DOHH2 (cell line): ENCODE results near the gene CLRN3.

Experiments
- H3F3A ChIP-seq: fragments of 200-600 bp; sonication (generic), shearing (Covaris generic); 2 replicates; pipeline ENCODE4 v1.6.0; 2016; ENCODE audit warnings: antibody characterized with exemption, mild to moderate bottlenecking; ENCODE audit not compliant: control insufficient read depth, insufficient read depth
- H3K27ac ChIP-seq: fragments of 200-600 bp; sonication (generic); 2 replicates; pipeline ENCODE4 v1.5.1; 2014; ENCODE audit warnings: low read depth, mild to moderate bottlenecking, low read length, moderate library complexity
- H3K27me3 ChIP-seq: fragments of 200-600 bp; sonication (generic); 2 replicates; pipeline ENCODE4 v1.6.1; 2014; ENCODE audit warnings: mild to moderate bottlenecking, low read length, mixed read lengths; ENCODE audit not compliant: control insufficient read depth
- H3K36me3 ChIP-seq: fragments of 200-600 bp; sonication (generic); 2 replicates; pipeline ENCODE4 v1.6.1; 2014; ENCODE audit warnings: mild to moderate bottlenecking, low read length, moderate library complexity, mixed read lengths; ENCODE audit not compliant: control insufficient read depth
- H3K4me1 ChIP-seq: fragments of 200-600 bp; sonication (generic); 2 replicates; pipeline ENCODE4 v1.6.1; 2014; ENCODE audit warnings: mild to moderate bottlenecking, low read length, mixed read lengths; ENCODE audit not compliant: control insufficient read depth
- H3K4me2 ChIP-seq: fragments of 200-600 bp; sonication (generic); 2 replicates; pipeline ENCODE4 v1.6.0; 2014; ENCODE audit warnings: mild to moderate bottlenecking, low read length, moderate library complexity
- H3K4me3 ChIP-seq: fragments of 200-600 bp; sonication (generic); 2 replicates; pipeline ENCODE4 v1.5.1; 2014; ENCODE audit warnings: mild to moderate bottlenecking, low read length, mixed read lengths
- H3K79me2 ChIP-seq: fragments of 200-600 bp; sonication (generic); 2 replicates; pipeline ENCODE4 v1.6.1; 2014; ENCODE audit warnings: mild to moderate bottlenecking, low read length, mixed read lengths; ENCODE audit not compliant: control insufficient read depth
- H3K9me2 ChIP-seq: fragments of 200-600 bp; sonication (generic); replicated peaks from 2 replicates; pipeline ENCODE4 v1.6.1; 2014; ENCODE audit warnings: mild to moderate bottlenecking, low read length, mixed read lengths; ENCODE audit not compliant: control insufficient read depth
- H3K9me3 ChIP-seq: fragments of 200-600 bp; sonication (generic); 2 replicates; pipeline ENCODE4 v1.6.1; 2014; ENCODE audit warnings: antibody characterized with exemption, low read length, mixed read lengths; ENCODE audit not compliant: control insufficient read depth, insufficient read depth
- H4K20me1 ChIP-seq: fragments of 200-600 bp; sonication (generic); 2 replicates; pipeline ENCODE4 v1.6.0; 2014; ENCODE audit warnings: low read depth, mild to moderate bottlenecking, antibody characterized with exemption, low read length, moderate library complexity; ENCODE audit not compliant: control insufficient read depth, insufficient read depth
- CTCF ChIP-seq: fragments of 200-600 bp; sonication (generic); IDR thresholded peaks from one replicate; pipeline ENCODE4 v1.5.1; 2014; ENCODE audit warnings: antibody characterized with exemption, mild to moderate bottlenecking, low read depth, low read length; ENCODE audit not compliant: poor library complexity, severe bottlenecking
- EZH2phosphoT487 ChIP-seq: fragments of 200-600 bp; sonication (generic); IDR thresholded peaks from 2 replicates; pipeline ENCODE4 v1.6.1; 2017; ENCODE audit warnings: borderline replicate concordance, mild to moderate bottlenecking, antibody characterized with exemption, low read length, moderate library complexity, mixed read lengths

CLRN3 gene

GRCh38 chr10:127920306-127921074, 27.7 kb upstream of the CLRN3 start:
- H3K9me3 ChIP-seq = no peaks in the 10 kb centered on the region
- H3K36me3 ChIP-seq = no peaks in the 10 kb centered on the region
- no peaks in the 10 kb centered on the region for H3K79me2 ChIP-seq
- no peak overlapping the region for H3K4me2 ChIP-seq
- no peaks in the 10 kb centered on the region for H3K27me3 ChIP-seq
- no peaks in the 10 kb centered on the region for H4K20me1 ChIP-seq
- H3K4me1 ChIP-seq = peaks cover 4% of the 10 kb centered on the region; the same call in 1 of the 2 replicates
- TF ChIP-seq EZH2phosphoT487 (no peak), CTCF (no peak)
- no peak overlapping the region for H3K4me3 ChIP-seq
- no peaks in the 10 kb centered on the region for H3F3A ChIP-seq
- H3K27ac ChIP-seq = no peak overlapping the region
- H3K9me2 ChIP-seq = no peaks in the 10 kb centered on the region

- H3K4me2 ChIP-seq = no peak overlapping the region
- H3K4me1 ChIP-seq = peaks cover 4% of the 10 kb centered on the region; the same call in 1 of the 2 replicates
These were observed 26.9 kb upstream of the CLRN3 start for GRCh38 chr10:127919418-127920271.

GRCh38 chr10:127918572-127918971, 25.8 kb upstream of the CLRN3 start:
- no peaks in the 10 kb centered on the region for H3F3A ChIP-seq
- H3K79me2 ChIP-seq = no peaks in the 10 kb centered on the region
- H3K36me3 ChIP-seq = no peaks in the 10 kb centered on the region
- H3K4me1 ChIP-seq = peaks cover 4% of the 10 kb centered on the region; the same call in 1 of the 2 replicates
- H3K27ac ChIP-seq = no peak overlapping the region
- H3K4me3 ChIP-seq = no peak overlapping the region
- no peaks in the 10 kb centered on the region for H3K9me2 ChIP-seq
- no peaks in the 10 kb centered on the region for H3K27me3 ChIP-seq
- TF ChIP-seq CTCF (no peak), EZH2phosphoT487 (no peak)
- H3K4me2 ChIP-seq = no peak overlapping the region
- no peaks in the 10 kb centered on the region for H3K9me3 ChIP-seq
- no peaks in the 10 kb centered on the region for H4K20me1 ChIP-seq

More at GRCh38 chr10:127919418-127920271, 26.9 kb upstream of the CLRN3 start:
- no peaks in the 10 kb centered on the region for H3K27me3 ChIP-seq
- H3K79me2 ChIP-seq = no peaks in the 10 kb centered on the region
- no peaks in the 10 kb centered on the region for H3K36me3 ChIP-seq
- no peak overlapping the region for H3K4me3 ChIP-seq
- H3F3A ChIP-seq = no peaks in the 10 kb centered on the region
- TF ChIP-seq EZH2phosphoT487 (no peak), CTCF (peak; percentile 37)
- no peaks in the 10 kb centered on the region for H3K9me3 ChIP-seq
- no peak overlapping the region for H3K27ac ChIP-seq
- H3K9me2 ChIP-seq = no peaks in the 10 kb centered on the region
- H4K20me1 ChIP-seq = no peaks in the 10 kb centered on the region
